Mesendoderm (in vitro differentiated cells): ENCODE data around the gene FBXO46.
A peak's percentile ranks its signal among the peaks of the same experiment; 100 is the strongest.

Experiments
- DNase-seq: peaks from one replicate; pipeline ENCODE4 v3.0.0; 2013
- H2AK5ac ChIP-seq: 2 replicates; pipeline ENCODE4 v1.6.1; 2013; ENCODE audit warnings: low read length, inconsistent platforms
- H2BK120ac ChIP-seq: 2 replicates; pipeline ENCODE4 v1.6.1; 2013; ENCODE audit warnings: low read depth, mild to moderate bottlenecking, low read length, moderate library complexity, mixed read lengths
- H2BK15ac ChIP-seq: replicated peaks from 2 replicates; pipeline ENCODE4 v1.6.1; 2013; ENCODE audit warnings: low read depth, mild to moderate bottlenecking, moderate library complexity
- H2BK5ac ChIP-seq: 2 replicates; pipeline ENCODE4 v1.6.1; 2013; ENCODE audit warnings: low read length, inconsistent platforms
- H3K18ac ChIP-seq: 2 replicates; pipeline ENCODE4 v1.6.1; 2013; ENCODE audit warnings: mild to moderate bottlenecking, low read length, mixed read lengths
- H3K23ac ChIP-seq: one replicate; pipeline ENCODE4 v1.6.1; 2013; ENCODE audit warnings: low read length
- H3K27ac ChIP-seq: 2 replicates; pipeline ENCODE4 v1.5.1; 2013; ENCODE audit warnings: low read depth, mild to moderate bottlenecking, inconsistent platforms, low read length, moderate library complexity
- H3K27me3 ChIP-seq: 2 replicates; pipeline ENCODE4 v1.6.1; 2013; ENCODE audit warnings: low read length, control low read depth, mild to moderate bottlenecking, inconsistent platforms; ENCODE audit not compliant: insufficient read depth, poor library complexity
- H3K36me3 ChIP-seq: 2 replicates; pipeline ENCODE4 v1.6.1; 2013; ENCODE audit warnings: low read length, inconsistent platforms; ENCODE audit not compliant: control insufficient read depth, insufficient read depth
- H3K4ac ChIP-seq: one replicate; pipeline ENCODE4 v1.6.1; 2013; ENCODE audit warnings: low read depth, mild to moderate bottlenecking, low read length, moderate library complexity
- H3K4me1 ChIP-seq: 2 replicates; pipeline ENCODE4 v1.6.1; 2013; ENCODE audit warnings: low read depth, low read length, inconsistent platforms; ENCODE audit not compliant: control insufficient read depth
- H3K4me2 ChIP-seq: 2 replicates; pipeline ENCODE4 v1.6.1; 2013; ENCODE audit warnings: low read length
- H3K4me3 ChIP-seq: 2 replicates; pipeline ENCODE4 v1.5.1; 2013; ENCODE audit warnings: mild to moderate bottlenecking, low read length
- H3K56ac ChIP-seq: one replicate; pipeline ENCODE4 v1.6.1; 2013; ENCODE audit warnings: low read length
- H3K79me1 ChIP-seq: 2 replicates; pipeline ENCODE4 v1.6.1; 2013; ENCODE audit warnings: low read length, inconsistent platforms
- H3K79me2 ChIP-seq: 2 replicates; pipeline ENCODE4 v1.6.1; 2013; ENCODE audit warnings: mild to moderate bottlenecking, low read length; ENCODE audit not compliant: control insufficient read depth, insufficient read depth
- H3K9ac ChIP-seq: 2 replicates; pipeline ENCODE4 v1.6.1; 2013; ENCODE audit warnings: low read length, inconsistent platforms
- H4K5ac ChIP-seq: one replicate; pipeline ENCODE4 v1.6.1; 2013; ENCODE audit warnings: low read length
- H4K8ac ChIP-seq: one replicate; pipeline ENCODE4 v1.6.1; 2013; ENCODE audit warnings: low read depth, mild to moderate bottlenecking, control low read depth, low read length, moderate library complexity
- WGBS: extraction: QIAGEN DNeasy Blood & Tissue Kit; methylation state at CpG from one replicate; pipeline ENCODE4 v1.1.7; 2013; ENCODE audit warnings: low lambda C conversion rate, missing lambda C conversion rate; ENCODE audit not compliant: insufficient coverage; ENCODE audit errors: extremely low coverage; 5-methylcytosine and 5-hydroxymethylcytosine counted together

The FBXO46 gene

DNA sequence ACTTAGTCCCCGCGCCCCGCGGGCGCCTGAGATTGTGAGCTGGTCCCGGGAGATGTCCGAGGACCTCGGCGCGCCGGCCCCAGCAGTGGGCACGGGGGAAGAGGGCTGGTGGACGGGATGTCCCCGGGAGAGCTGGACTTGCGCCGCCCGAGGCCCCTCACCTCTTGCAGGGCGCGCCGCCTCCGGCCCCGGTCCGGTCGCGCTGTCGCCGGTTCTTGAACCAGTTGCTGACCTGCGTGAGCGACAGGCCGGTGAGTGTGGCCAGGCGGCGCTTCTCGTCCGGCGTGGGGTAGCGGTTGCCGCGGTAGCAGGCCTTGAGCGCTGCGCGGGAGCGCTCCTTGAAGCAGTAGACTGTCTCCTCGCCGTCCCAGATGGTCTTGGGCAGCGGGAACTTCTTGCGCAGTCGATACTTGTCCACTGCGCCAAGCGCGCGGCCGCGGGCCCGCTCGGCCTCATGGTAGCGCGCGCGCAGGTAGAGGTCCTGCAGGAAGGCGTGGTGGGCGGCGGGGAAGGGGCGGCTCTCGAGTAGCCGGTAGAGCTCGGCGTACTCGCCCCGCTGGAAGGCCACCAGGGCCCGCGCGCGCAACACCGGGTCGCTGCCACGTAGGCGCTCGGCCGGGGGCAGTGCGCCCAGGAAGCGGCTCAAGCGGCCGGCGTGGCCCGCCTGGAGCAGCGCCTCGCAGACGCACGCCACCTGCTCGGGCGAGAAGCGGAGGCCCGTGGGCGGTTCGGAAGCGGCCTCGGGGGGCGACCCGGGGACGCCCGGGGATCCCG, 37.4 kb upstream of the FBXO46 start:
- Histone ChIP-seq H2AK5ac (no peak overlapping the region), H3K79me1 (no peaks in the 10 kb centered on the region), H3K79me2 (no peaks in the 10 kb centered on the region), H4K5ac (no peak overlapping the region), H3K56ac (peak overlapping the region; percentile 100), H3K4me2 (peak overlapping the region; percentile 96), H3K4me1 (peaks cover 8% of the 10 kb centered on the region), H3K23ac (peak overlapping the region; percentile 98), H3K4ac (peak overlapping the region; percentile 94), H2BK120ac (peak overlapping the region; percentile 48), H3K18ac (peak overlapping the region; percentile 94), H2BK5ac (no peak overlapping the region), H2BK15ac (no peak overlapping the region), H3K27me3 (no peaks in the 10 kb centered on the region), H3K36me3 (no peaks in the 10 kb centered on the region), H3K27ac (peak overlapping the region; percentile 98), H3K4me3 (peak overlapping the region; percentile 81), H3K9ac (peak overlapping the region; percentile 100), H4K8ac (no peak overlapping the region)
- WGBS = no CpG with 5 or more reads among the region's 102 CpGs
- DNase-seq = peak; percentile 80

GRCh38 chr19:45767410-45767880, 36.7 kb upstream of the FBXO46 start:
- WGBS = no CpG with 5 or more reads among the region's 31 CpGs
- Histone ChIP-seq H3K4me2 (peak overlapping the region; percentile 96), H2BK5ac (no peak overlapping the region), H3K56ac (peak overlapping the region; percentile 100), H4K8ac (no peak overlapping the region), H3K18ac (peak overlapping the region; percentile 77), H2BK120ac (peak overlapping the region; percentile 1), H3K4ac (peak overlapping the region; percentile 58), H3K27ac (peak overlapping the region; percentile 67), H3K79me1 (no peaks in the 10 kb centered on the region), H2BK15ac (no peak overlapping the region), H3K27me3 (no peaks in the 10 kb centered on the region), H2AK5ac (no peak overlapping the region), H4K5ac (no peak overlapping the region), H3K4me3 (peak overlapping the region; percentile 81), H3K36me3 (no peaks in the 10 kb centered on the region), H3K79me2 (no peaks in the 10 kb centered on the region), H3K4me1 (peaks cover 8% of the 10 kb centered on the region), H3K23ac (peak overlapping the region; percentile 98), H3K9ac (peak overlapping the region; percentile 100)
- DNase-seq = peak; percentile 66

- H3K56ac ChIP-seq = peak overlapping the region; percentile 100
- peak overlapping the region; percentile 1 for H2BK120ac ChIP-seq
- no CpG with 5 or more reads among the region's 24 CpGs for WGBS
- peak overlapping the region; percentile 100 for H3K9ac ChIP-seq
- no peak for DNase-seq
- H3K79me2 ChIP-seq = no peaks in the 10 kb centered on the region
- H2AK5ac ChIP-seq = no peak overlapping the region
- peak overlapping the region; percentile 5 for H2BK5ac ChIP-seq
- H3K36me3 ChIP-seq = no peaks in the 10 kb centered on the region
- no peak overlapping the region for H4K8ac ChIP-seq
- no peak overlapping the region for H3K4me3 ChIP-seq
- H4K5ac ChIP-seq = no peak overlapping the region
- peak overlapping the region; percentile 77 for H3K18ac ChIP-seq
- no peaks in the 10 kb centered on the region for H3K79me1 ChIP-seq
- no peak overlapping the region for H2BK15ac ChIP-seq
- H3K23ac ChIP-seq = no peak overlapping the region
- H3K4me1 ChIP-seq = peaks cover 8% of the 10 kb centered on the region
- H3K27ac ChIP-seq = peak overlapping the region; percentile 67
- peak overlapping the region; percentile 96 for H3K4me2 ChIP-seq
- no peaks in the 10 kb centered on the region for H3K27me3 ChIP-seq
- peak overlapping the region; percentile 58 for H3K4ac ChIP-seq
These were observed 36.2 kb upstream of the FBXO46 start for GRCh38 chr19:45766869-45767346.

DNA sequence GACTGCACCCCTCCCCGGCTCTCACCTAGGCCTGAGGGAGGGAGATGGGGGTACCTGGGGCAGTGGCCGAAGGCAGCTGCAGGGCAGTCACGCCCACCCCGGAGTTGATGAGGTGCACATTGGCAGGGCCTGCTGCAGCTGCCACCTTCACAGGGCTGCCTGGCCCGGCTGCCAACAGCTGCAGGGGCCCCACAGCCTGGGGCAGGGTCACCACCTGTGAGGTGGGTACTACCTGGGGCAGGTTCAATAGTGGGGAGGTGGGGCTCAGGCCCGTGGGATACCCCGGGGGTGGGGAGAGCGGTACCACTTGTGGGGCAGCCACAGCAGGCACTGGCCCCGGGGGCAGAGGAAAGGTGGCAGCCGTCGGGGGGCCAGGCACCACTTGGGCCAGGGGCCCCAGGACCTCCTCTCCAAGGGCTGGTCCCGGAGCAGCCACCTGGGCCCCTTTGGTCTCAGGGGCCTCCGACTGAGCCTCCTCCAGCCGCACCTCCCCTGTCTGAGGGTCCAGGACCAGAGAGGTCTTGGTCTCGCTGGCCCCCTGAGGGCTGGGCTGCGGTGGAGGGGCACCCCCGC, 35.7 kb upstream of the FBXO46 start:
- no CpG with 5 or more reads among the region's 17 CpGs for WGBS
- no peak overlapping the region for H3K4me3 ChIP-seq

DNA sequence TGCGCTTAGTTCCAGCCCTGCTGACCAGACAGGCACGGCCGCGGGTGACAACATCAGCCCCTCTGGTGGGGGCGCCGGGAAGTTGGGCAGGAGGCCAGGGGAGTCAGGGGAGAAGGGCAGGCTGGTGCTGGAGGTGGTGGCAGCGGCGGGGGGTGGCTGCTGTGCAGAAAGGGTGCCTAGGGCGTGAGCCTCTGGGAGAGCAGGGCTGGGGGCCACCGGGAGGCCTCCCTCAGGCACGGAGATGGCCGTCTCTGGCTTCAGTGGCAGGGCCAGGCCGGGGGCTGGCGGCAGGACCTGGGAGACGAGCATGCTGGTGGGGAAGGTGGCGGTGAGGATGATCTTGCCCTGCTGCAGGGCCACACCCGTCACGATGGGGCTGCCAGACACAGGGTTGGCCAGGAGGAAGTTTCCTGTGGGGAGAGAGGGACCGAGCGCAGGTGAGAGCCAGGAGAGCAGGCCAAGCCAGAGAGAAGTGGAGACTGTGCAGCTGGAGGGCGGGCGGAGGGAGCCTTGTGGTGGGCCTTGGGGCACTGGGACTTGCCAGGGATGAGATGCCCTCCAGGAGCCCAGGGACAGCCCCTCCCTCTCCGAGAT, 35.1 kb upstream of the FBXO46 start:
- no peaks in the 10 kb centered on the region for H3K36me3 ChIP-seq
- no peak overlapping the region for H2BK120ac ChIP-seq
- H2BK5ac ChIP-seq = no peak overlapping the region
- no peak overlapping the region for H3K18ac ChIP-seq
- no peak overlapping the region for H4K8ac ChIP-seq
- H3K4me1 ChIP-seq = peaks cover 10% of the 10 kb centered on the region
- H3K4me3 ChIP-seq = no peak overlapping the region
- H3K4ac ChIP-seq = peak overlapping the region; percentile 4
- H4K5ac ChIP-seq = no peak overlapping the region
- H2BK15ac ChIP-seq = no peak overlapping the region
- WGBS = no CpG with 5 or more reads among the region's 23 CpGs
- H3K56ac ChIP-seq = peak overlapping the region; percentile 74
- H3K4me2 ChIP-seq = no peak overlapping the region
- no peak overlapping the region for H2AK5ac ChIP-seq
- H3K79me1 ChIP-seq = no peaks in the 10 kb centered on the region
- H3K27ac ChIP-seq = no peak overlapping the region
- H3K79me2 ChIP-seq = no peaks in the 10 kb centered on the region
- no peaks in the 10 kb centered on the region for H3K27me3 ChIP-seq
- H3K23ac ChIP-seq = no peak overlapping the region
- peak overlapping the region; percentile 11 for H3K9ac ChIP-seq
- no peak for DNase-seq

More for the DNA sequence above, 35.7 kb upstream of the FBXO46 start:
- Histone ChIP-seq H3K4ac (peak overlapping the region; percentile 58), H4K8ac (no peak overlapping the region), H2BK5ac (no peak overlapping the region), H3K27me3 (no peaks in the 10 kb centered on the region), H3K23ac (no peak overlapping the region), H3K79me1 (no peaks in the 10 kb centered on the region), H3K9ac (peak overlapping the region; percentile 100), H2BK120ac (peak overlapping the region; percentile 1), H2AK5ac (no peak overlapping the region), H3K79me2 (no peaks in the 10 kb centered on the region), H3K4me2 (no peak overlapping the region), H2BK15ac (no peak overlapping the region), H3K56ac (peak overlapping the region; percentile 100), H4K5ac (no peak overlapping the region), H3K4me1 (peaks cover 10% of the 10 kb centered on the region), H3K18ac (no peak overlapping the region), H3K27ac (peak overlapping the region; percentile 67), H3K36me3 (no peaks in the 10 kb centered on the region)
- DNase-seq = no peak
